ENCODE results near the gene CCNA2. TPM values are rescaled to one million over a fixed set of nuclear protein-coding genes. Genes with fewer than 3 reads are reported as not detected.
A peak's percentile ranks its signal among the peaks of the same experiment; 100 is the strongest.

CCNA2 gene
- total RNA-seq = 20.9 and 51.3 TPM in 2 replicates

GRCh38 chr4:121823505-121824170 is at the start of gene CCNA2:
Gene CCNA2, minus strand, starts transcription at chr4:121823883. Its CDS starts 255 bp downstream, at chr4:121823628.
- peak; percentile 92 to 96 for DNase-seq (ENCODE audit: low read depth in 2 of 2)

GRCh38 chr4:121869841-121870822 is 46.4 kb upstream of the CCNA2 start, which contains the start of gene BBS7:
Gene BBS7, minus strand, starts transcription at chr4:121870474. Its CDS starts 161 bp downstream, at chr4:121870313.
- peak; percentile 82 to 98 for DNase-seq (ENCODE audit: low read depth in 2 of 2)

- no peak for DNase-seq (ENCODE audit: low read depth in 2 of 2)
Observed at GRCh38 chr4:121863799-121864198, 40.1 kb upstream of the CCNA2 start.

- no peak for DNase-seq (ENCODE audit: low read depth in 2 of 2)
Observed at GRCh38 chr4:121861426-121861825, 37.7 kb upstream of the CCNA2 start.

- peak in 1 of 2 donors; percentile 23 for DNase-seq (ENCODE audit: low read depth in 2 of 2)
Observed at GRCh38 chr4:121860121-121860520, 36.4 kb upstream of the CCNA2 start.

GRCh38 chr4:121851354-121851753 is 27.7 kb upstream of the CCNA2 start:
- DNase-seq (ENCODE audit: low read depth in 2 of 2) = no peak

- no peak for DNase-seq (ENCODE audit: low read depth in 2 of 2)
Observed at GRCh38 chr4:121846662-121847061, 23.0 kb upstream of the CCNA2 start.

- DNase-seq (ENCODE audit: low read depth in 2 of 2) = no peak
Observed at GRCh38 chr4:121842862-121843261, 19.2 kb upstream of the CCNA2 start.

- no peak for DNase-seq (ENCODE audit: low read depth in 2 of 2)
Observed at GRCh38 chr4:121838136-121838535, 14.5 kb upstream of the CCNA2 start.

GRCh38 chr4:121829511-121829910 is 5.8 kb upstream of the CCNA2 start:
- DNase-seq (ENCODE audit: low read depth in 2 of 2) = no peak

GRCh38 chr4:121827853-121828252 is 4.2 kb upstream of the CCNA2 start:
- peak in 1 of 2 donors; percentile 2 for DNase-seq (ENCODE audit: low read depth in 2 of 2)

- no peak for DNase-seq (ENCODE audit: low read depth in 2 of 2)
Observed at GRCh38 chr4:121824950-121825349, 1.3 kb upstream of the CCNA2 start.

- no peak for DNase-seq (ENCODE audit: low read depth in 2 of 2)
Observed at GRCh38 chr4:121824171-121824527, 466 bp upstream of the CCNA2 start.

GRCh38 chr4:121822796-121823504 is 733 bp downstream of the CCNA2 start:
- DNase-seq (ENCODE audit: low read depth in 2 of 2) = peak; percentile 27 to 49

GRCh38 chr4:121822047-121822446 is 1.6 kb downstream of the CCNA2 start:
- no peak for DNase-seq (ENCODE audit: low read depth in 2 of 2)

- peak in 1 of 2 donors; percentile 3 for DNase-seq (ENCODE audit: low read depth in 2 of 2)
Observed at GRCh38 chr4:121819216-121819965, 4.3 kb downstream of the CCNA2 start.

- no peak for DNase-seq (ENCODE audit: low read depth in 2 of 2)
Observed at GRCh38 chr4:121818215-121818614, 5.5 kb downstream of the CCNA2 start.

GRCh38 chr4:121817701-121818100 is 6.0 kb downstream of the CCNA2 start:
- DNase-seq (ENCODE audit: low read depth in 2 of 2) = no peak

GRCh38 chr4:121817006-121817405 is 6.7 kb downstream of the CCNA2 start:
- no peak for DNase-seq (ENCODE audit: low read depth in 2 of 2)

- DNase-seq (ENCODE audit: low read depth in 2 of 2) = no peak
Observed at GRCh38 chr4:121814756-121815155, 8.9 kb downstream of the CCNA2 start.

GRCh38 chr4:121811122-121811521 is 12.6 kb downstream of the CCNA2 start:
- no peak for DNase-seq (ENCODE audit: low read depth in 2 of 2)

Measured in dermis microvascular lymphatic vessel endothelial cell (primary cell).